HepG2 (cell line): ENCODE results near the gene ITM2B. TPM values are rescaled to one million over a fixed set of nuclear protein-coding genes. Genes with fewer than 3 reads are reported as not detected.

Experiments
- ATAC-seq: fragments of 200-7000 bp; cut with Tn5 transposase; 3 replicates; pipeline ENCODE4 v1.9.1; 2020; ENCODE audit warnings: mild to moderate bottlenecking, moderate library complexity
- BruUV-seq: library from RNA; stranded (reverse); fragments of 400-500 nt; replicated peaks from 2 replicates; lab custom pipeline; 2021; lab: Mats Ljungman, UMichigan
- CTCF ChIA-PET: fragments of 300-600 bp; formaldehyde crosslinking; extraction: SDS; loops from one replicate; lab custom pipeline; 2021; ENCODE audit warnings: low total read pairs, inconsistent platforms, low intra/inter-chr PET ratio; lab: Yijun Ruan, JAX
- POLR2A ChIA-PET: fragments of 350-600 bp; sonication (Branson Sonifier 250); formaldehyde crosslinking; loops from one replicate; lab custom pipeline; 2020; ENCODE audit warnings: antibody characterized with exemption, inconsistent platforms; lab: Yijun Ruan, JAX
- DNase-seq: peaks from one replicate; pipeline ENCODE4 v3.0.0-alpha.2; 2015; ENCODE audit warnings: low spot score
- FAIRE-seq: peaks from 3 replicates; lab custom pipeline; 2011; peaks lifted over from hg19 to GRCh38; lab: Jason Lieb, UNC
- H2AFZ ChIP-seq: one replicate; pipeline ENCODE4 v1.6.1; 2011; ENCODE audit warnings: low read length, inconsistent platforms
- H3K27ac ChIP-seq: fragments of 300-600 bp; 3 replicates; pipeline ENCODE4 v1.8.0; 2011; ENCODE audit warnings: mixed run types, mild to moderate bottlenecking, mixed read lengths, low read length, inconsistent platforms; ENCODE audit not compliant: insufficient read depth; ENCODE audit errors: extremely low read length
- H3K27me3 ChIP-seq, 2 experiments: fragments of 200-600 bp in 1 of 2; 2 replicates in 1 of 2; 3 replicates in 1 of 2; pipeline versions ENCODE4 v1.6.0 to v1.8.0; 2011; ENCODE audit warnings: low read length in 2 of 2, mild to moderate bottlenecking in 2 of 2, moderate library complexity in 2 of 2, inconsistent platforms in 1 of 2; ENCODE audit not compliant: insufficient read depth in 2 of 2, control insufficient read depth in 1 of 2
- H3K36me3 ChIP-seq, 2 experiments: fragments of 200-600 bp in 1 of 2; replicated peaks in 1 of 2; 2 replicates in 1 of 2; 3 replicates in 1 of 2; pipeline versions ENCODE4 v1.5.1 to v1.8.0; 2011; ENCODE audit warnings: low read length in 2 of 2, inconsistent platforms in 1 of 2; ENCODE audit not compliant: insufficient read depth in 2 of 2, control insufficient read depth in 1 of 2
- H3K4me1 ChIP-seq: 2 replicates; pipeline ENCODE4 v1.5.1; 2012; ENCODE audit warnings: low read length, inconsistent platforms; ENCODE audit not compliant: insufficient read depth
- H3K4me2 ChIP-seq: 2 replicates; pipeline ENCODE4 v1.6.0; 2011; ENCODE audit warnings: low read depth, low read length, inconsistent platforms
- H3K4me3 ChIP-seq, 3 experiments: fragments of 200-600 bp in 1 of 3; sonication (generic), shearing (Covaris generic) in 1 of 3; replicated peaks in 1 of 3; 2 replicates each; pipeline ENCODE4 v1.5.1; 2011 to 2016; ENCODE audit warnings: low read length in 3 of 3, inconsistent platforms in 2 of 3, low read depth in 2 of 3, mild to moderate bottlenecking in 2 of 3, control low read depth in 1 of 3, mixed read lengths in 1 of 3; ENCODE audit not compliant: insufficient read depth in 1 of 3
- H3K79me2 ChIP-seq: one replicate; pipeline ENCODE4 v1.6.1; 2011; ENCODE audit warnings: low read length, inconsistent platforms; ENCODE audit not compliant: insufficient read depth
- H3K9ac ChIP-seq: 2 replicates; pipeline ENCODE4 v1.6.0; 2011; ENCODE audit warnings: mild to moderate bottlenecking, low read depth, low read length, inconsistent platforms; ENCODE audit not compliant: insufficient read depth
- H3K9me3 ChIP-seq: 2 replicates; pipeline ENCODE4 v1.5.1; 2012; ENCODE audit warnings: mild to moderate bottlenecking, low read length
- H4K20me1 ChIP-seq: 2 replicates; pipeline ENCODE4 v1.6.0; 2011; ENCODE audit warnings: inconsistent platforms, mild to moderate bottlenecking, low read length, moderate library complexity; ENCODE audit not compliant: insufficient read depth
- ATF7 ChIP-seq, 2 experiments: fragments of 450-650 bp in 1 of 2; sonication (generic) in 1 of 2; formaldehyde crosslinking in 1 of 2; IDR thresholded peaks; 2 replicates each; pipeline versions ENCODE4 v1.4.0 to v1.6.1; 2016 to 2020; ENCODE audit warnings: antibody characterized with exemption in 1 of 2, mild to moderate bottlenecking in 1 of 2, missing genetic modification reagents in 1 of 2
- DPF2 ChIP-seq: sonication (generic); formaldehyde crosslinking; IDR thresholded peaks from 2 replicates; pipeline ENCODE4 v1.4.0; 2020; ENCODE audit warnings: mild to moderate bottlenecking, low read depth, missing genetic modification reagents, borderline replicate concordance
- E2F1 ChIP-seq: sonication (generic); formaldehyde crosslinking; IDR thresholded peaks from 2 replicates; pipeline ENCODE4 v1.5.0; 2020; ENCODE audit warnings: missing genetic modification reagents
- FOXK2 ChIP-seq: fragments of 450-650 bp; IDR thresholded peaks from 2 replicates; pipeline ENCODE4 v1.6.1; 2016
- ZNF232 ChIP-seq: sonication (generic); formaldehyde crosslinking; IDR thresholded peaks from 2 replicates; pipeline ENCODE4 v1.4.0; 2020; ENCODE audit warnings: missing genetic modification reagents, borderline replicate concordance
- ZNF3 ChIP-seq: IDR thresholded peaks from 2 replicates; pipeline ENCODE4 v1.7.0; 2017; ENCODE audit warnings: inconsistent platforms
- ZNF33A ChIP-seq: sonication (generic); formaldehyde crosslinking; IDR thresholded peaks from 2 replicates; pipeline ENCODE4 v1.5.1; 2020; ENCODE audit warnings: missing genetic modification reagents, mild to moderate bottlenecking, moderate library complexity, borderline replicate concordance
- ZSCAN31 ChIP-seq: sonication (generic); formaldehyde crosslinking; IDR thresholded peaks from 2 replicates; pipeline ENCODE4 v1.5.0; 2020; ENCODE audit warnings: low read depth, mild to moderate bottlenecking, missing genetic modification reagents
- WGBS: methylation state at CpG from one replicate; pipeline ENCODE4 v1.1.6; 2017; ENCODE audit warnings: low lambda C conversion rate; 5-methylcytosine and 5-hydroxymethylcytosine counted together
- in situ Hi-C: cut with HindIII; loops from 2 replicates; pipeline ENCODE4 v1.10.0; 2017; ENCODE audit warnings: low pct_unique_long_range_greater_than_20kb; ENCODE audit not compliant: extremely low pct_ligation_motif_present
- intact Hi-C: fragments of 100-400 bp; cut with micrococcal nuclease; formaldehyde crosslinking; loops from one replicate; pipeline ENCODE4 v1.10.0; 2022; ENCODE audit not compliant: unreplicated experiment
- polyA plus RNA-seq, 8 experiments: library from polyadenylated mRNA; depleted of rRNA in 3 of 8; stranded (reverse) in 7 of 8; unstranded in 1 of 8; fragments of >200 nt; fragmentation: Illumina TruSeq in 4 of 8; extraction: Trizol in 4 of 8; gene quantifications; 2 replicates each; pipeline versions ENCODE4 v1.2.1 to v1.2.3, GENCODE V29; 2011 to 2016; ENCODE audit warnings: low read depth in 4 of 8, missing spikeins in 1 of 8, mixed read lengths in 1 of 8; ENCODE audit not compliant: insufficient read depth in 1 of 8
- total RNA-seq, 5 experiments: library from RNA; depleted of rRNA; stranded (reverse); fragments of >200 nt; fragmentation: Illumina TruSeq; extraction: Trizol; gene quantifications; 2 replicates each; pipeline ENCODE4 v1.2.3, GENCODE V29; 2016; ENCODE audit warnings: low read depth in 1 of 5
- TF ChIP-seq, protein P1 (sequence below): sonication (generic); formaldehyde crosslinking; IDR thresholded peaks from 2 replicates; pipeline ENCODE4 v1.4.0; 2020; ENCODE audit warnings: missing genetic modification reagents

Gene ITM2B
- total and polyA plus RNA-seq, 2 of the 13 experiments (the other 11 are each of a cell fraction or from before 2014, with no cell fraction given), result 158 to 373 TPM

GRCh38 chr13:48255954-48256353 is 22.9 kb downstream of the ITM2B start:
- CTCF ChIA-PET, result no interaction called here
- FAIRE-seq, result no peak

More at GRCh38 chr13:48255954-48256353, 22.9 kb downstream of the ITM2B start:
- Histone ChIP-seq H2AFZ (no peak overlapping the region), H3K79me2 (peaks cover 2% of the 10 kb centered on the region), H3K27ac (no peak overlapping the region), H3K4me3 (no peak overlapping the region), H3K9me3 (no peaks in the 10 kb centered on the region), H4K20me1 (no peaks in the 10 kb centered on the region), H3K4me2 (no peak overlapping the region), H3K9ac (no peak overlapping the region), H3K27me3 (no peaks in the 10 kb centered on the region), H3K36me3 (peaks cover 9 to 45% of the 10 kb centered on the region in 2 experiments), H3K4me1 (peaks cover 64% of the 10 kb centered on the region)
- in situ Hi-C loops, result no loop called here
- intact Hi-C loops, result loop anchor here (5.0 kb wide), 1 partner anchor 51 kb away; no protein-coding TSS in a partner anchor
- TF ChIP-seq ZNF33A (CRISPR knock-in tag) (no peak), ATF7 (IDR thresholded peaks at IDR 0.05) (peak; percentile 80), ATF7 (CRISPR knock-in tag; IDR thresholded peaks at IDR 0.05) (no peak), DPF2 (CRISPR knock-in tag) (no peak), ZNF232 (CRISPR knock-in tag) (no peak), FOXK2 (no peak), E2F1 (CRISPR knock-in tag) (no peak), ZNF3 (CRISPR knock-in tag) (no peak), ZSCAN31 (CRISPR knock-in tag) (no peak)
- TF ChIP-seq, protein P1, sequence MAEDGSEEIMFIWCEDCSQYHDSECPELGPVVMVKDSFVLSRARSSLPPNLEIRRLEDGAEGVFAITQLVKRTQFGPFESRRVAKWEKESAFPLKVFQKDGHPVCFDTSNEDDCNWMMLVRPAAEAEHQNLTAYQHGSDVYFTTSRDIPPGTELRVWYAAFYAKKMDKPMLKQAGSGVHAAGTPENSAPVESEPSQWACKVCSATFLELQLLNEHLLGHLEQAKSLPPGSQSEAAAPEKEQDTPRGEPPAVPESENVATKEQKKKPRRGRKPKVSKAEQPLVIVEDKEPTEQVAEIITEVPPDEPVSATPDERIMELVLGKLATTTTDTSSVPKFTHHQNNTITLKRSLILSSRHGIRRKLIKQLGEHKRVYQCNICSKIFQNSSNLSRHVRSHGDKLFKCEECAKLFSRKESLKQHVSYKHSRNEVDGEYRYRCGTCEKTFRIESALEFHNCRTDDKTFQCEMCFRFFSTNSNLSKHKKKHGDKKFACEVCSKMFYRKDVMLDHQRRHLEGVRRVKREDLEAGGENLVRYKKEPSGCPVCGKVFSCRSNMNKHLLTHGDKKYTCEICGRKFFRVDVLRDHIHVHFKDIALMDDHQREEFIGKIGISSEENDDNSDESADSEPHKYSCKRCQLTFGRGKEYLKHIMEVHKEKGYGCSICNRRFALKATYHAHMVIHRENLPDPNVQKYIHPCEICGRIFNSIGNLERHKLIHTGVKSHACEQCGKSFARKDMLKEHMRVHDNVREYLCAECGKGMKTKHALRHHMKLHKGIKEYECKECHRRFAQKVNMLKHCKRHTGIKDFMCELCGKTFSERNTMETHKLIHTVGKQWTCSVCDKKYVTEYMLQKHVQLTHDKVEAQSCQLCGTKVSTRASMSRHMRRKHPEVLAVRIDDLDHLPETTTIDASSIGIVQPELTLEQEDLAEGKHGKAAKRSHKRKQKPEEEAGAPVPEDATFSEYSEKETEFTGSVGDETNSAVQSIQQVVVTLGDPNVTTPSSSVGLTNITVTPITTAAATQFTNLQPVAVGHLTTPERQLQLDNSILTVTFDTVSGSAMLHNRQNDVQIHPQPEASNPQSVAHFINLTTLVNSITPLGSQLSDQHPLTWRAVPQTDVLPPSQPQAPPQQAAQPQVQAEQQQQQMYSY, result no peak
- DNase-seq, result no peak
- POLR2A ChIA-PET, result interaction anchor here (0.6 to 0.9 kb wide), 2 partner anchors 24 to 114 kb away, joined by 3 read pairs; no protein-coding TSS in a partner anchor
- WGBS, result 94% methylated on average over 1 of the region's 1 CpG
- no TSS peak for BruUV-seq
- ATAC-seq, result no peak
